Activated naive CD8-positive, alpha-beta T cell treated with anti-CD3 and anti-CD28 coated beads, Interleukin-2, amount 50 U/mL, for 16 hours (primary cell): ENCODE measurements around the gene TRIM17.

Source experiments
- DNase-seq: peaks from one replicate; pipeline ENCODE4 v3.0.0-alpha.2; 2020; ENCODE audit warnings: low read depth, low spot score

Gene TRIM17

DNA sequence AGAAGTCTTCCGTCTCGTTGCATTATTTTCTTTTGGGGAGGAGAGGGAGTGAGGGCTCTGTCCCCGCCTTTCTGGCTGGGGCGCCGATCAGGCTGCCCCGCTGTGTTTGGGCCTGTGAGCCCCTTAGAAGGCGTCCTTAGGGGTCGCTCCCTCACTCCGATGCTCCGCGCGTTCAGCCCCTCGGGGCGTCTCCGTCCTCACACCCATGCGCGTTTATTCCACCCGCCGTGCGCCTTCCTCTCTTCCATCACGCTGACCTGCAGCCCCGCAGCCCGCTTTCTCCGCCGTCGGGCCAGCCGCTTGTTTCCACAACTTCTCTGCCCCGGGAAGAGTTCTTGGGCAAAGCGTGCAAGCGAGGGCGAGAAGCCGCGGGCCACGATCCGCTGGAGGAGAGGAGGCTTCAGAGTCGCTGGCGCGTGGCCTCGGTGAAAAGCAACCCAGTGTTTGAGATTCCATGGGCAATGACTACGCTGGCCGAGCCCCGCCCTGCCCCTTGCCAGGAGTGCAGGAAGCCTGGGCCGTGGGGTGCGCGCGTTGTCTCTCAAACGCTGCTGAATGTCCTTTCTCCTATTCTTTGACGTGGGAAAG lies 37.7 kb downstream of the TRIM17 start:
- no peak for DNase-seq

DNA sequence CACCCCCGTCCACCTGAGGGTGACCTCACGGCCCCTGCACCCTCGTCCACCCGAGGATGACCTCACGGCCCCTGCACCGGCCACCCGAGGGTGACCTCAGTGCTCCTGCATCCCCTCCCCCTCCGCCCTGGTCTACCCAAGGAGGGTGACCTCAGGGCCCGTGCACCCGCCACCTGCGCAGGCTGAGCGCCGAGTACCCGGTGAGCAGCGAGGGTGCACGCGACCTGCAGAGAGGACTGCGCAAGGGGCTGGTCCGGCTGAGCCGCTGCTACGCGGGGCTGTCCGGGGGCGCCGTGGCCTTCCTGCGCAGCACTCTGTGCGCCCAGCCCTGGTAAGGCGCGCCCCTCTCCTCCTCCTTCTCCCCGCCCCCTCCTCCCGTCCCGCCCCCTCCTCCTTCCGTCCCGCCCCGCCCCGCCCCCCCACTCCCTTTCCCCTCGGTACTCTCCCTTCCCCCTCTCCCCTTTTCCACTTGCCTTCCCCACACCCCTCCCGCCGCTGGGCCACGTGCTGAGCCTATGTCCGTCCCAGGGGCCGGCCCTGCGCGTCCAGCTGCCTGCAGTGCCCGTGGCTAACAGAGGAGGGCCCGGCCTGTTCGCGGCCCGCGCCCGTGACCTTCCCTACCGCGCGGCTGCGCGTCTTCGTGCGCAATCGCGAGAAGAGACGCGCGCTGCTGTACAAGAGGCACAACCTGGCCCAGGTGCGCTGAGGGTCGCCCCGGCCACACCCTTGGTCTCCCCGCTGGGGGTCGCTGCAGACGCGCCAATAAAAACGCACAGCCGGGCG lies 38.4 kb downstream of the TRIM17 start:
- no peak for DNase-seq

DNA sequence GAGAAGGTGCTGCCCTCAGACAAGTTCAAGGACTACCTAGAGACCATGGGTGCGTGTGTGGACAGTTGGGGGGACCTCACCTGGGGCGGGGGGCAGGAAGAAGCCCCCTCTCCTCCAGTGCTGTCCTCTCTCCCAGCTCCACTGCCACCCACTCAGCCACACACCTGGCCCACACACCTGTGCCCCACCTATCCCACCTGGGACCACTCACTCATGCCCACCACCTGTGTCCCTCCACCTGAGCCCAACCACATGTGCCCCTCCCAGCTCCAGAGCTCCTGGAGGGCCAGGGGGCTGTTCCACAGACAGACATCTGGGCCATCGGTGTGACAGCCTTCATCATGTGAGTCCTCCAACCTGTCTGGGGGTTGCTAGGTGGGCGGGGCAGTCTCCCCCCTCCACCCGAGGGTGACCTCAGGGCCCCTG lies 39.0 kb downstream of the TRIM17 start:
- no peak for DNase-seq

DNA sequence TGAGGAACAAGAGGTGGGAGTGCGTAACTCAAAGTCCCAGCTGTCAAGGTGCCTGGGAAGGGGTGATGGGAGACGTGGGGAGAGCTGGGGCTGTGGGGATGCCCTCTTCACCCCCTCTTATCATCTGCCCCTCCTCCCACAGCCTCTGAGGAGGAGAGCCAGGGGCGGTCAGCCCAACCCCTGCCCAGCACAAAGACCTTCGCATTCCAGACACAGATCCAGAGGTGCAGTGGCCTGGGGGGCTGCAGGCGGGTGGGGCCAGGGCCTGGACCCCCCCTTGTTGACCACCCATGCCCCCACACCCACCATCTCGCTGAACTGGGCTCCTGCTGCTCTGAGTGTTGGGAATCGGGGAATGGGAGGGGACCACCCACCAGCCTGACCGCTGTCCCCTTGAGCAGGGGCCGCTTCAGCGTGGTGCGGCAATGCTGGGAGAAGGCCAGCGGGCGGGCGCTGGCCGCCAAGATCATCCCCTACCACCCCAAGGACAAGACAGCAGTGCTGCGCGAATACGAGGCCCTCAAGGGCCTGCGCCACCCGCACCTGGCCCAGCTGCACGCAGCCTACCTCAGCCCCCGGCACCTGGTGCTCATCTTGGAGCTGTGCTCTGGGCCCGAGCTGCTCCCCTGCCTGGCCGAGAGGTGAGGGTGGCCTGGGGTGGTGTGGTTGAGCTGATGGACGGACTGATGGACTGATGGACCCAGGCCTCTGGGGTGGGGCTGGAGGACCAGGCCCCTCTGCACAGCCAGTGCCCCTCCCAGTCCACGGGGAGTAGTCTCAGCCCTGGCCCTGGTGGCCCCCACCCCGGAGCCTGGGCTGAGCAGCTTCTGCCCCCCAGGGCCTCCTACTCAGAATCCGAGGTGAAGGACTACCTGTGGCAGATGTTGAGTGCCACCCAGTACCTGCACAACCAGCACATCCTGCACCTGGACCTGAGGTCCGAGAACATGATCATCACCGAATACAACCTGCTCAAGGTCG lies 39.7 kb downstream of the TRIM17 start:
- DNase-seq: no peak

- no peak for DNase-seq
Measured at GRCh38 chr1:228376262-228376628, 40.4 kb downstream of the TRIM17 start.

DNA sequence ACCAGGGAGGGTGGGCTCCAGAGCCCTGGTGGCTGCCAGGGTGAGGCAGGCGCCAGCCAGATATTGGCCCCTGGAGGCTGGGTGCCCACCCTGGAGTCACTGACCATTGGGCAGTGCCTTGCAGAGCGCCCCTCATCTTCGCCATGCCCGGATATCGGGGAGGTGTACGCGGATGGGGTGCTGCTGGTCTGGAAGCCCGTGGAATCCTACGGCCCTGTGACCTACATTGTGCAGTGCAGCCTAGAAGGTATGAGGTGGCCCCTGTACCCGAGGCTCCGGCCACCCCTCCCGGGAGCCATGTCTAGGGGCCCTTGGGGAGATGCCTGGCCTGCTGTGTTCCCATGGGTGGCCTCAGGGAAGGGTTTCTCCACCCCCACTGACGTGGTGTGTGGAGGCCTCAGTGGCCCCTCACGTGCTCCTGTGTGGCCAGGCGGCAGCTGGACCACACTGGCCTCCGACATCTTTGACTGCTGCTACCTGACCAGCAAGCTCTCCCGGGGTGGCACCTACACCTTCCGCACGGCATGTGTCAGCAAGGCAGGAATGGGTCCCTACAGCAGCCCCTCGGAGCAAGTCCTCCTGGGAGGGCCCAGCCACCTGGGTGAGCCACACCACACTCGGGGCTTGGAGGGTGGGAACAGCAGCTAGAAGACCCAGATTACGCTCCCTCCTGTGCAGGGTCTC lies 40.9 kb downstream of the TRIM17 start:
- no peak for DNase-seq

DNA sequence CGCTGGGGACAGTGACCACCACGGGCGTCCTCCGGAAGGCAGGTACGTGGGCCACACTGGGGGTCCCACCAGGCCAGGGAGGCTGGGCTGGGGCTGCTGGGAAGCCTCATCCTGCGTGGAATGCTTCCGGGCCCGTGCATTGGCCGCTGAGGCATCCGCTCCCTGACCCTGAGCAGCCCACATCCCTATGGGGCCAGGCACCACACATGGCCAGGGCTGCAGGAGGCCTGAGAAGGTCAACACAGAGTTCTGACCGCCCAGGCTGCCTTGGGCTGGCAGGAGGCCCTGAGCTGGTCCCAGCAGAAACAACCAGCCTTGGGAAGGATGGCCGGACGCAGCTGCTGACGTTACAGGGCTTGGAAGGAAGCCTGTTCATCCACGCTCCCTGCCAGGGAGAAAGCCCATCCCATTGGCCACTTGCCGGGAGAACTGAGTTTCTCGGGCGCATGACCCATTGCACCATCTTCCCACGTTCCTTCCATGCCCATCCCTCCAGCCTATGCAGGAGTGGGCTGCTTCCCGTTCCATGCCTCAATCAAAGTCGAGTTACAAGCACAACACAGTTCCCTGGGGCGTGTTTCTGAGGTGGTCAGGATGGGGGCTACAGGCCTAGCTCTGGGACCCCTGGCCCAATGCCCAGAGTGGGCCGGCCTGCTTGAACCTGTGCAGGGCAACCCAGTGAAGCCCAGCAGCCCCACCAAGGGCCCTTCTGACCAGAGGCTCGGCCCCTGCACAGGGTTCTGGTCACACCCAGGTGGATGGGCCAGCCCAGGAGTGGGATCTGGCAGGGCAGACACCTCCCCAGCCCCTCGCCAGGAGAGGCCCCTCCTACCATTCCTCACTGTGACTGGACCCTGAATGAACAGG lies 41.7 kb downstream of the TRIM17 start:
- no peak for DNase-seq

DNA sequence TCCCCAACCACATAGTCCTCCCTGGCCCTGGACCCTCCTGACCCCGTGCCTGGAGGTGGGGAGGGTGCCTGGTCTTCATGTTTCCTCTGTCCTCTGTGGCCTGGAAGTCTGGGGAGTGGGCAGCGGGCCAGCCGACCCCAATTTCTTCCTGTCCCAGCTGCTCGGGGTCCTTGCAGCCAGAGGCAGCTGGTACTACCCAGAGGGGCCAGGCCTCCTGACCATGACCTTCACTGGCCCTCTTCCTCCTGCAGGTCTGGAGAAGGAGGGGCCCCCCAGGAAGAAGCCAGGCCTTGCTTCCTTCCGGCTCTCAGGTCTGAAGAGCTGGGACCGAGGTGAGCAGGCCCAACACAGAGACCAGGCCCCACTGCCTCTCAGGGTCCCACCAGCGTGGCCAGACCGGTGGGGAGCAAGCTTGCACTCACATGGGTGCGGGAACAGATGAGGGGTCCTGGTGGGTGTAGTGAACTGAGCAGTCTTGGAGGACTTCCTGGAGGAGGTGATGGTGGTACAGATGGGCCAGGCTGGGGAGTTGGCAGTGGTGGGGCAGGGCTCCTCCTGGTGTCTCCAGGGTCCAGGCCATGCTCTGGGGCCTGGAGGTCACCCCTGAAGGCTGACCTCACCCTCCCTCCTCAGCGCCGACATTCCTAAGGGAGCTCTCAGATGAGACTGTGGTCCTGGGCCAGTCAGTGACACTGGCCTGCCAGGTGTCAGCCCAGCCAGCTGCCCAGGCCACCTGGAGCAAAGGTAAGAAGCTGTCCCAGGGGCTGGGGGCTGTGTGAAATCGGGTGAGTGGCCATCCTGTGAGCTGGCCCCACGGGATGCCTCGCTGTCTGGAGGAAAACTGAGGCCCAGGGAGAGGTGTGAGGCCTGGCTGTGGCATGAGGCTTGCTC lies 42.7 kb downstream of the TRIM17 start:
- DNase-seq: no peak

DNA sequence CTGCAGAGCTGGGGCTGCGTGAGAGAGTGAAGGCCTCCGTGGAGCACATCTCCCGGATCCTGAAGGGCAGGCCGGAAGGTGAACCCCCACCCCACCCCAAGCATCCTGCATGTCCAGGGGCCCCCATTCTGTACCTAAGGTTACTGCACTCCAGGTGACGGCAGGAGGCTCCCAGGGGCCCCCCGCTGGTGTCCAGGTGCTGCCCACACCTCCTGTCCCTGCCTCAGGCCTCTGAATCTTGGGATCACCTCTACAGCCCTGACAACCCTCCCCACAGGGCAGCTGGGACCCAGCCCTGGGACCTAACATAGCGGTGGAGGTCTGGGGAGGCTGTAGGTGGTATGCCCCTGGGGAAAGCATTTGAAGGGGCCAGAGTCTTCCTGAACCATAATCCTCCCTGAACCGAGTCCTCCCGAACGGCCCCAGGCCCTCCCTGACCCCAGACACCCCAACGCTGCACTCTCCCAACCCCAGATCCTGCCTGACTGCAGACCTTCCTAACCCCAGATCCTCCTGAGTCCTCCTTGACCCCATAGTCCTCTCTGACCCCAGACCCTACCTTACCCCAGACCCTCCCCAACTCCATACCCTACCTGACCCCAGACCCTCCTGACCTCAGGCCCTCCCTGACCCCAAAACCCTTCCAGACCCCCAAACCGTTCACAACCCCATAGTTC lies 43.5 kb downstream of the TRIM17 start:
- no peak for DNase-seq

GRCh38 chr1:228372183-228373003 lies 44.3 kb downstream of the TRIM17 start:
- DNase-seq: no peak

DNA sequence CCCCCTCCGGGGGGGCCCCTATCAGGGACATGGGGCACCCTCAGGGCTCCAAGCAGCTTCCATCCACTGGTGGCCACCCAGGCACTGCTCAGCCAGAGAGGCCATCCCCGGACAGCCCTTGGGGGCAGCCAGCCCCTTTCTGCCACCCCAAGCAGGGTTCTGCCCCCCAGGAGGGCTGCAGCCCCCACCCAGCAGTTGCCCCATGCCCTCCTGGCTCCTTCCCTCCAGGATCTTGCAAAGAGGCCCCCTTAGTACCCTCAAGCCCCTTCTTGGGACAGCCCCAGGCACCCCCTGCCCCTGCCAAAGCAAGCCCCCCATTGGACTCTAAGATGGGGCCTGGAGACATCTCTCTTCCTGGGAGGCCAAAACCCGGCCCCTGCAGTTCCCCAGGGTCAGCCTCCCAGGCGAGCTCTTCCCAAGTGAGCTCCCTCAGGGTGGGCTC lies 44.9 kb downstream of the TRIM17 start:
- DNase-seq: no peak

GRCh38 chr1:228370941-228371740 lies 45.5 kb downstream of the TRIM17 start:
- DNase-seq: no peak

- no peak for DNase-seq
Measured at GRCh38 chr1:228370439-228370940, 46.2 kb downstream of the TRIM17 start.

GRCh38 chr1:228369608-228370438 lies 46.8 kb downstream of the TRIM17 start:
- DNase-seq: no peak

- DNase-seq: no peak
Measured at GRCh38 chr1:228368801-228369607, 47.7 kb downstream of the TRIM17 start.
